GM12801 (cell line): ENCODE data around the gene CHST15.

ENCODE experiments used
- CTCF ChIP-seq: IDR thresholded peaks from one replicate; pipeline ENCODE4 v1.5.1; 2011; ENCODE audit warnings: control low read depth; ENCODE audit not compliant: insufficient read length; ENCODE audit errors: extremely low read depth

Gene CHST15

DNA sequence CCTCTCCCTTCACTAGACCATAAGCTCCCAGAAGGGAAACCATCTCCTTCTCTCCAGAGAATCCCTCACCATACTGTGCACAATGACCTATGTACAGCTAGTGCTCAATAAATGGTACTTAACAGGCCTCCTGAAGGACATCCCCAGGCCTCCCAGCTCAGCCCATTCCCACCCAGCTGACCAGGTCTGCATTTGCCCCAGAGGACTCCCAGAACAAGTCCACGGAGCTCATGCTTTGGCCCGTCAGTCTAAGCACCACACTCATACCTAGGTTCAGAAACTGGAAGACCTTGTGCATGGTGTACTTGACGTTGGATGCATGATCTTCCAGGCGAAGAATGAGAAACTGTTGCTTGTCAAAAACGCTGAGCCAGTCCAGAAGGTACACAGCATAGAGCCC, 81.3 kb downstream of the CHST15 start:
- TF ChIP-seq CTCF: no peak

GRCh38 chr10:124011464-124011863, 81.9 kb downstream of the CHST15 start:
- no peak for TF ChIP-seq CTCF

DNA sequence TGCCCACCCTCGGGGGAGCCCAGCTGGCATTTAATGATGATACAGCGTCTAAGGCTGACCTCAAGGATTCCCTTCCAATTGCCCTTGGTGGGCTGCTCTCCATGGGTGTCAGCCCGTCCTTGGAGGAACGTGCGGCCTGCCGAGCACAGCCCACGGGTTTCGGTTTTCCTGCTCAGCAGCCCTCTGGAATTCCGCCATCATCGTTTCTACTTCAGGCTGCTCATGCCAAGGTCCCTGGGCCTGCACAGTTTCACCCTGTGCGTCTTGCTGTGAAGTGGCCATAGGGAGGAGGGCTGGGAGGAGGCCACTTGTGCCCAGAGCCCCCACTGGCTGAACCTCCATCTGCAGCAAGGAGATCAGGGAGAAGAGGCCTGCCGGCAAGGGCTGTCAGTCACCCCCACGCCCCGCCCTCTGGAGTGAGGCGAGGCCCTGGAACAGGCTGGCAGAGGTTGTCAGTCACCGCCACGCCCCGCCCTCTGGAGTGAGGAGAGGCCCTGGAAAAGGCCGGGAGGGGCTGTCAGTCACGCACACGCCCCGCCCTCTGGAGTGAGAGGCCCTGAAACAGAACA, 82.8 kb downstream of the CHST15 start:
- TF ChIP-seq CTCF: no peak

- TF ChIP-seq CTCF: no peak
Measured at GRCh38 chr10:124010024-124010423, 83.4 kb downstream of the CHST15 start.

- TF ChIP-seq CTCF: no peak
Measured at GRCh38 chr10:124009231-124010015, 84.0 kb downstream of the CHST15 start.

DNA sequence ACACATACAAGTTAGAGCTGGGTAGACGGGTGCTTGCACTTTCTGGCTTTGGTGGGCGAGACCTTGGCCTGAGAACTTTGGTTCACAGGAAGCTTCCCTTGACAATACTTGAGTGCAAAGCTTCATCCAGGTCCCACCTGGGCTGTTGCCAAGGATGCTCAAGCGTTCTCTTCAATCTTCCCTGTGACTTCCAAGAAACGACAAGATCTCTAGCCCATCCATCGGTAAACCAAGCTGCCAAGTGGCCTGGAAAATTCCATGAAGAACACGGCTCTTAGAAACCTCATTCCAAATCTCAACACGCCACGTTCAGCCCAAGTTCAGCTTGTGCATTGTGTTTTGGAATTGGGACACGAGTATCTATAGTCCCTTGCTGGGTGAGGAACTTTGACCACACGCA, 84.7 kb downstream of the CHST15 start:
- TF ChIP-seq CTCF: no peak

DNA sequence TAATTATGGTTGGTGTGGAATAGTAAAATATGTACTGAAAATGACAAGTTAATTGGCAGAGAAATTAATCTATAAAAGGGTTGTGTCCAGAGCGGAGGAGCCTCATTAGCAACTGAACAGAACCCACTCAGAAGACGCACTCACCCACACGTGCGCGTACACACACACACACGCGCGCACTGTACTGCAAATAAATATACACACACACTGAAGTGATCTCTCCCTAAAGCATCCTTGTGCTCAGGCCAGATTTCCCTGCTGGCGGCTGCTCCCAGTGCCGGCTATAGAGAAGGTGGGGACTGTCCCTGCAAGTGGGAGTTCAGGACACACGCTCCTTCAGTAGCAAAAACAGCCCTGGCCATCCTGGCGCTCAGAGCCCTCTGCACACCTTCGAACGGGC, 85.2 kb downstream of the CHST15 start:
- no peak for TF ChIP-seq CTCF
